ENCODE results near the gene OR5B21.

GRCh38 chr11:58549644-58550043 lies 41.7 kb upstream of the OR5B21 start:
- TF ChIP-seq POLR2A (IDR thresholded peaks at IDR 0.05), result no peak
- TF ChIP-seq CTCF (IDR thresholded peaks at IDR 0.05 in 4 of 5, conservative IDR thresholded peaks at IDR 0.05 in 1 of 5), result no peak
